Loucy (cell line): Measurements from ENCODE around the gene SLC7A8.

Source experiments
- H2AFZ ChIP-seq: fragments of 200-600 bp; sonication (generic); 2 replicates; pipeline ENCODE4 v1.6.0; 2016; ENCODE audit warnings: antibody characterized with exemption, mild to moderate bottlenecking, low read length, moderate library complexity
- H3F3A ChIP-seq: fragments of 200-600 bp; 2 replicates; pipeline ENCODE4 v1.6.0; 2016; ENCODE audit warnings: antibody characterized with exemption, low read depth, mild to moderate bottlenecking
- H3K27me3 ChIP-seq: fragments of 200-600 bp; sonication (generic); 2 replicates; pipeline ENCODE4 v1.6.1; 2014; ENCODE audit warnings: low read length, mild to moderate bottlenecking; ENCODE audit not compliant: insufficient read depth, poor library complexity, severe bottlenecking
- H3K36me3 ChIP-seq: fragments of 200-600 bp; sonication (generic); 2 replicates; pipeline ENCODE4 v1.6.1; 2016; ENCODE audit warnings: low read length; ENCODE audit not compliant: insufficient read depth
- H3K4me1 ChIP-seq: fragments of 200-600 bp; sonication (generic); 2 replicates; pipeline ENCODE4 v1.5.1; 2014; ENCODE audit warnings: low read length, mild to moderate bottlenecking; ENCODE audit not compliant: insufficient read depth, poor library complexity, severe bottlenecking
- H3K4me2 ChIP-seq: fragments of 200-600 bp; sonication (generic); 2 replicates; pipeline ENCODE4 v1.6.0; 2014; ENCODE audit warnings: antibody characterized with exemption, low read length, low read depth, mild to moderate bottlenecking; ENCODE audit not compliant: poor library complexity, severe bottlenecking
- H3K4me3 ChIP-seq: fragments of 200-600 bp; sonication (generic); 2 replicates; pipeline ENCODE4 v1.5.1; 2014; ENCODE audit warnings: low read length, mild to moderate bottlenecking, mixed read lengths; ENCODE audit not compliant: poor library complexity, severe bottlenecking
- H3K79me2 ChIP-seq: fragments of 200-600 bp; sonication (generic); 2 replicates; pipeline ENCODE4 v1.6.1; 2014; ENCODE audit warnings: low read length; ENCODE audit not compliant: insufficient read depth
- H3K9ac ChIP-seq: fragments of 200-600 bp; sonication (generic); 2 replicates; pipeline ENCODE4 v1.6.0; 2014; ENCODE audit warnings: mild to moderate bottlenecking, low read depth, low read length, moderate library complexity; ENCODE audit not compliant: poor library complexity, severe bottlenecking
- H3K9me2 ChIP-seq: fragments of 200-600 bp; sonication (generic); replicated peaks from 2 replicates; pipeline ENCODE4 v1.6.1; 2016; ENCODE audit warnings: low read depth, low read length, mixed read lengths
- H3K9me3 ChIP-seq: fragments of 200-600 bp; sonication (generic); 2 replicates; pipeline ENCODE4 v1.6.1; 2014; ENCODE audit warnings: mild to moderate bottlenecking, antibody characterized with exemption, low read length, low read depth; ENCODE audit not compliant: insufficient read depth
- H4K20me1 ChIP-seq: fragments of 200-600 bp; sonication (generic); 2 replicates; pipeline ENCODE4 v1.6.0; 2014; ENCODE audit warnings: antibody characterized with exemption, low read length, mild to moderate bottlenecking; ENCODE audit not compliant: insufficient read depth, poor library complexity, severe bottlenecking
- CTCF ChIP-seq: fragments of 200-600 bp; sonication (generic); conservative IDR thresholded peaks from 2 replicates; pipeline ENCODE4 v1.5.1; 2014; ENCODE audit warnings: mild to moderate bottlenecking, antibody characterized with exemption, low read length
- EZH2phosphoT487 ChIP-seq: fragments of 200-600 bp; IDR thresholded peaks from 2 replicates; pipeline ENCODE4 v1.6.1; 2018; ENCODE audit warnings: antibody characterized with exemption, mild to moderate bottlenecking, moderate library complexity, borderline replicate concordance

The SLC7A8 gene

GRCh38 chr14:23076785-23077408, 106.6 kb downstream of the SLC7A8 start:
- Histone ChIP-seq H3K79me2 (peaks cover 2% of the 10 kb centered on the region; the same call in 1 of the 2 replicates), H3K36me3 (peaks cover 89% of the 10 kb centered on the region), H3K4me2 (no peak overlapping the region), H2AFZ (no peak overlapping the region), H3K4me1 (peaks cover 2% of the 10 kb centered on the region), H3K9me3 (no peaks in the 10 kb centered on the region), H3K9ac (no peak overlapping the region), H3K4me3 (no peak overlapping the region), H4K20me1 (peaks cover 6% of the 10 kb centered on the region), H3K9me2 (no peaks in the 10 kb centered on the region), H3F3A (peaks cover 7% of the 10 kb centered on the region; the same call in 1 of the 2 replicates), H3K27me3 (no peaks in the 10 kb centered on the region)
- TF ChIP-seq EZH2phosphoT487 (no peak), CTCF (peak; percentile 78)
